Measurements from ENCODE around the gene NDUFA6.
A peak's percentile ranks its signal among the peaks of the same experiment; 100 is the strongest.
"Not testable (repeated sequence)": the region's sequence is repeated elsewhere in the genome, so short reads cannot be mapped to it uniquely, and the experiment has no call there.

The NDUFA6 gene

GRCh38 chr22:42111798-42112197 is 21.2 kb upstream of the NDUFA6 start:
- no peak for DNase-seq

- DNase-seq = no peak
Observed at GRCh38 chr22:42108848-42109247, 18.3 kb upstream of the NDUFA6 start.

DNA sequence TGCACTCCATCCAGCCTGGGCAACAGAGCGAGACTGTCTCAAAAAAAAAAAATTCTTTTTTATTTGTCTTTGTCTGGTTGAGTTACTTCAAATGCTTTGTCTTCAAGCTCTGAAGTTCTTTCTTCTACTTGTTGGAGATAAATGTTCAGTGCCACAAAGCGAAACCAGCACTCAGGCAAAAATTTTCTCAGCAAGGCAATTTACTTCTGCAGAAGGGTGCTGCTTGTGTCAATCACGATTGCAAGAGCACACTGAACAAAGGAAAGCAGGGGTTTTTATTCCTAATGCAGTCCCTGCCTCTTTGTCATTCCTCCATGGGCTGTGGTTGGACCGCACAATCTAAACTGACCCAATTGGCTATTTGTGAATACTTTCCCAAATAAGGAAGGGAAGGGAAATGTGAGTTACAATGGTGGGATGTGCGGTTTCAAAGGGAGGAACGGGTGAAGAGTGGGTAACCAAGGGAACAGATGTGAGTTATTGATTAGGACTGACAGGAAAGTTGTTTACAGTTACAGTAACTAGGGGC is 13.8 kb upstream of the NDUFA6 start:
- not testable (repeated sequence) for DNase-seq

GRCh38 chr22:42101199-42101598 is 10.6 kb upstream of the NDUFA6 start:
- DNase-seq = no peak

- DNase-seq = no peak
Observed at GRCh38 chr22:42091455-42091782, 847 bp upstream of the NDUFA6 start.

GRCh38 chr22:42086051-42086450 is 4.5 kb downstream of the NDUFA6 start:
- DNase-seq = no peak

- no peak for DNase-seq
Observed at GRCh38 chr22:42084874-42085273, 5.7 kb downstream of the NDUFA6 start.

- no peak for DNase-seq
Observed at GRCh38 chr22:42083119-42083518, 7.5 kb downstream of the NDUFA6 start.

DNA sequence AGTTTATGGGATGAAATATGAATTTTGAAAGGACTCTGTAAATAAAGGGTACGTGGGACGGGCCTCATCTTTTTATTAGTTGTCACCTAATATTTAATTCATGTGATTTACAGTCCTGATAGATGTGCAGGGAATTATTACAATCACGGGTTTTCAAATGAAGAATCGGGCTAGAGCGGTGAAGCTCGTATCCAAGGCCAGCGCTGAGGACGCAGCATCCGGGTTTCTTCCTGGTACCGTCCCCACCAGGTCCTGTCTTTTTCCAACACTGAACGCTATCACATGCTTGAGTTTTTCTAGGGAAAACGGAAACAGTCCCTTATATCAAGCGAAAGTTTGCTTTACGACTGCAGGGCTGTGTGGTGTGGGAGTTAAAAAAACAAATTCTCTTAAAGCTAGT is 10.3 kb downstream of the NDUFA6 start:
- no peak for DNase-seq

DNA sequence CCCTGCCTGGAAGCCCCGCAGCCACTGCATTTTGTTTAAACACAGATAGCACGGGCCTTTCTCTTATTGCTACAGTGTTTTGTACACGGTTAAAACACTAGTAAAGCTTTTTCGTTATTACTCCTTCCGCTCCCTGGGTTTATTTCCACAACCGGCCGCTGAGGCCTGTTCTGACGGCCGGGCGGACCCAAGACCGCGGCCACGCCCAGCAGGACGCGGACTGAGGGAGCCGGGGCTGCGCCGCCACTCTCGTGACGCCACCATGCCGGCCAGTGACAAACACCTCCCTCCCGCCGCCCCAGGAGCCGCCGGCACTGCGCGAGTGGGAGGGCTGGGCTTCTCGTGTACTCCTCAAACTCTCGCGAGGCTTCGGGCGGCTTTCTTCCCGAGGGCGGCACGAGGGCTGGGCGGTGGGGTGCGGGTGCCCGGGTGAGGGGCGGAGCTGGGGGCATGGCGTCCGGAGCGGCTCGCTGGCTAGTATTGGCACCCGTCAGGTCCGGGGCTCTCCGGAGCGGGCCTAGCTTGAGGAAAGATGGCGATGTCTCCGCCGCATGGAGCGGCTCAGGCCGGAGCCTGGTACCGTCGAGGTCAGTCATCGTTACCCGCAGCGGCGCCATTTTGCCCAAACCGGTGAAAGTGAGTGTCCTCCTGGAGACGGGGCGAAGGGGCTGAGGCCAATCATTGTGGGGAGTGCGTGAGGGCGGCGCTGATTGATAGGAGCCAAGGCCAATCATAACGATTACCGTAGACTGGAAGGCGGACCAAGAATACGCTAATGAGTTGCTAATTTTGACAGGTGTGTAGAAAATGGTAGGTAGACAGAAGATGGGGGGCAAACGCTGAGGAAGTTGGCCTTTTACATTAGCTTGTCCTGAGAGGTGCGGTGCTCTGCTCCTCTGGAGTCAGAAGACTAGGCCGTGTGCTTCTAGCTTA is 11.0 kb downstream of the NDUFA6 start, which contains the start of gene SMDT1:
Gene SMDT1, plus strand, starts transcription at position 382 of the 933 bp plus-strand sequence. Its CDS starts 69 bp downstream, at position 451.
- DNase-seq = peak; percentile 93 to 94

- no peak for DNase-seq
Observed at GRCh38 chr22:42078469-42079318, 11.9 kb downstream of the NDUFA6 start.

DNA sequence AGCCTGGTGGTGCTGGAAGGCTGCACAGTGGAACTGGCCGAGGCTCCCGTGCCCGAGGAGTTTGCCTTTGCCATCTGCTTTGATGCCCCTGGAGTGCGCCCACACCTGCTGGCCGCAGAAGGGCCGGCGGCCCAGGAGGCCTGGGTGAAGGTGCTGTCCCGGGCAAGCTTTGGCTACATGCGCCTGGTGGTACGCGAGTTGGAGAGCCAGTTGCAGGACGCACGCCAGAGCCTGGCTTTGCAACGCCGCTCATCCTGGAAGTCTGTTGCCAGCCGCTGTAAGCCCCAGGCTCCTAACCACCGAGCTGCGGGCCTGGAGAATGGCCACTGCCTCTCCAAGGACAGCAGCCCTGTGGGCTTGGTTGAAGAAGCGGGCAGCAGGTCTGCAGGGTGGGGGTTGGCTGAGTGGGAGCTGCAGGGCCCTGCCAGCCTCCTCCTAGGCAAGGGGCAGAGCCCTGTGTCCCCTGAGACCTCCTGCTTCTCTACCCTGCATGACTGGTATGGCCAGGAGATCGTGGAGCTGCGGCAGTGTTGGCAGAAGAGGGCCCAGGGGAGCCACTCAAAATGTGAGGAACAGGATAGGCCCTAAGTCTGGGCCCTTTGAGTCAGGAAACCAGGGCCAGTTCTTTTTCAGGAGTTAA is 13.0 kb downstream of the NDUFA6 start:
- no peak for DNase-seq

- no peak for DNase-seq
Observed at GRCh38 chr22:42076764-42077485, 13.6 kb downstream of the NDUFA6 start.

GRCh38 chr22:42074846-42075676 is 15.5 kb downstream of the NDUFA6 start:
- no peak for DNase-seq

GRCh38 chr22:42074132-42074811 is 16.3 kb downstream of the NDUFA6 start, which contains the start of gene PHETA2:
PHETA2 (plus strand) TSS chr22:42074248; CDS start chr22:42077294, 3,046 bp downstream.
- DNase-seq = no peak

DNA sequence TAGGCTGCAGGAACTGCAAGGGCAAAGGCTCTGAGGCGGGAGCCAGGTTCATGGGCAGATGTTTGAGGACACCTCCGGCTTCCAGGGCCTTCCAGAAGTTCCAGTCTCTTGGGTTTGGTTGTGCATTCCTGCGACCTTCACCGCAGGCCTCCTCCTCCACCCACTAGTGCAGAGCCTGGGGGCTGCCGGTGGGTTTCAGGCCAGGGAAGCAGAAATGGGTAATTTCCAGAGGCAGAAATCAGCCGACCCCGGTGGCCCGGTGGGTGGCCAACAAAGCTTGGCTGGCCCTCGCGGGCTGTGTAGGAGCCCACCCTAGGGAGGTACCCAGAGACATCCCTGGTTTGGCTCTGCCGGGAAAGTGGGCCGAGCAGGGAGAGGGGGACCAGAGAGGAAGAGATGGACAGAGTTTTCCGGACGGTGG is 16.9 kb downstream of the NDUFA6 start:
- DNase-seq = no peak

- DNase-seq = no peak
Observed at GRCh38 chr22:42072606-42073330, 17.8 kb downstream of the NDUFA6 start.

DNA sequence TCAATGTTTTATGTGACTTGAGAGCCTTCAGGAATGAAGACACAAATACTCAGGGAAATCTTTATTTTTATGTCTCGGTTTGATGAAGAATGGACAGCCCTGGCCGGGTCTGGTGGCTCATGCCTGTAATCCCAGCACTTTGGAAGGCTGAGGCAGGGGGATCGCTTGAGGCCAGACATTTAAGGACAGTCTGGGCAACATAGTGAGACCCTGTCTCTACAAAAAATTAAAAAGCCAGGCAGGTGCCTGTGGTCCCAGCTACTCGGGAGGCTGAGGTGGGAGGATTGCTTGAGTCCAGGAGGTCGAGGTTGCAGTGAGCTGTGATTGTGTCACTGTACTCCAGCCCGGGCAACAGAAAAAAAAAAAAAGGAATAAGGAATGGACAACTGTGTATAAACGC is 19.1 kb downstream of the NDUFA6 start:
- not testable (repeated sequence) for DNase-seq

- DNase-seq = peak; percentile 93 to 94
Observed at GRCh38 chr22:42070517-42071422, 19.8 kb downstream of the NDUFA6 start, which contains the start of gene NAGA. NAGA (minus strand) TSS chr22:42070812; CDS start chr22:42070297, 515 bp downstream.
